LNCAP (cell line): ENCODE measurements around the gene MEN1.

Experiments
- TF ChIP-seq, protein P1 (sequence below): fragments of 450-650 bp; IDR thresholded peaks from 2 replicates; pipeline ENCODE4 v1.5.1; 2017; ENCODE audit warnings: mild to moderate bottlenecking

MEN1 gene

GRCh38 chr11:64799623-64800302 lies 10.6 kb downstream of the MEN1 start:
- TF ChIP-seq, protein P1, sequence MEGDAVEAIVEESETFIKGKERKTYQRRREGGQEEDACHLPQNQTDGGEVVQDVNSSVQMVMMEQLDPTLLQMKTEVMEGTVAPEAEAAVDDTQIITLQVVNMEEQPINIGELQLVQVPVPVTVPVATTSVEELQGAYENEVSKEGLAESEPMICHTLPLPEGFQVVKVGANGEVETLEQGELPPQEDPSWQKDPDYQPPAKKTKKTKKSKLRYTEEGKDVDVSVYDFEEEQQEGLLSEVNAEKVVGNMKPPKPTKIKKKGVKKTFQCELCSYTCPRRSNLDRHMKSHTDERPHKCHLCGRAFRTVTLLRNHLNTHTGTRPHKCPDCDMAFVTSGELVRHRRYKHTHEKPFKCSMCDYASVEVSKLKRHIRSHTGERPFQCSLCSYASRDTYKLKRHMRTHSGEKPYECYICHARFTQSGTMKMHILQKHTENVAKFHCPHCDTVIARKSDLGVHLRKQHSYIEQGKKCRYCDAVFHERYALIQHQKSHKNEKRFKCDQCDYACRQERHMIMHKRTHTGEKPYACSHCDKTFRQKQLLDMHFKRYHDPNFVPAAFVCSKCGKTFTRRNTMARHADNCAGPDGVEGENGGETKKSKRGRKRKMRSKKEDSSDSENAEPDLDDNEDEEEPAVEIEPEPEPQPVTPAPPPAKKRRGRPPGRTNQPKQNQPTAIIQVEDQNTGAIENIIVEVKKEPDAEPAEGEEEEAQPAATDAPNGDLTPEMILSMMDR, result no peak

DNA sequence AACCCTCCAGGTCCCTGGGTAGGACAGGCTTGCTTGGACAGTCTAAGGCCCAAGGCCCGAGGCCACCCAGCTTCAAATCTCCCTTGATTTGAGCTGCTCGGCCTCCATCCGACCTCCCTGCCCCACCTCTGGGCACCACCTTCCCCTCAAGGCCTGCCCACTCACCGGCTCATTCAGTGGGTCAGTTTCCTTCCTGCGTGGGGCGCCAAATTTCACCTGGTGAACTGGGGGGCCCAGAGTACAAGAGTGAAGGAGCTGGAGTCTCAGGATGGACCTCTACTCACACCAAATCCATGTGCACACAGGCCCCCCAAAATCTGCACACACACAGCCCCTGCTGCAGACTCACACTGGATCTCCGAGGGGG lies 11.1 kb downstream of the MEN1 start:
- TF ChIP-seq, protein P1, result no peak

- TF ChIP-seq, protein P1, result no peak
Observed at GRCh38 chr11:64796757-64797541, 13.4 kb downstream of the MEN1 start.

DNA sequence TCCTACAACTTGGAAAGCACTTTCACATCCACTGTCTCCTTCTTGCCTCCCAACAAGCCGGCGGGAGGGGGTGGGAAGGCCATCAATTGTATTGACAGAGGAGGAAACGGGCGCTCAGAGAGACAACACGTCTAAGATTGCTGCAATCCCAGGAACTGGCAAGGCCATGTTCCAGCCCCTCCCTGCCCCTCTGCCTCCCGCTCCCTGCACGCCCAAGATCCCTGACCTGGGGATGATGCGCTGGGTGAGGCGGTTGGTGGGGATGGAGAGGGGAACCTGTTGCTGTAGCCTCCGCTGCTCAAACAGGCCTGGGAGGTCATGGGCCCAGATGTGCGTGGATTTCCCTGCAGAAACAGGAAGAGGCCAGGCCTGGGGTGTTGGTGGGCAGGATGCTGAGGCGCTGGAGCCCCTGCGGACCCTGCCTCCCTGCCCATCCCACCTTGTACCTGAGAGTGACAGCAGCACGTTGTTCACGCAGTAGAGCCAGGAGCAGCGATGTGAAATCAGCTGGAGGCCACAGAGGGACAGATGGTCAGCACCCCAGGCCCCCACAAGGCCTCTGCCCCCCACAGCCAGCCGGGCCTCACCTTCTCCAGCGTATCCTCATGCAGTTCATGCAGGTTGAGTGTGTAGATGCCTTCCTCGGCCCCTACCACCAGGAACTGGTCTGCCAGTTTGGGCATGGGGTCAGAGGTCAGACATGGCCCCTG lies 14.1 kb downstream of the MEN1 start:
- TF ChIP-seq, protein P1, result no peak

GRCh38 chr11:64794526-64794925 lies 15.8 kb downstream of the MEN1 start:
- TF ChIP-seq, protein P1, result no peak

DNA sequence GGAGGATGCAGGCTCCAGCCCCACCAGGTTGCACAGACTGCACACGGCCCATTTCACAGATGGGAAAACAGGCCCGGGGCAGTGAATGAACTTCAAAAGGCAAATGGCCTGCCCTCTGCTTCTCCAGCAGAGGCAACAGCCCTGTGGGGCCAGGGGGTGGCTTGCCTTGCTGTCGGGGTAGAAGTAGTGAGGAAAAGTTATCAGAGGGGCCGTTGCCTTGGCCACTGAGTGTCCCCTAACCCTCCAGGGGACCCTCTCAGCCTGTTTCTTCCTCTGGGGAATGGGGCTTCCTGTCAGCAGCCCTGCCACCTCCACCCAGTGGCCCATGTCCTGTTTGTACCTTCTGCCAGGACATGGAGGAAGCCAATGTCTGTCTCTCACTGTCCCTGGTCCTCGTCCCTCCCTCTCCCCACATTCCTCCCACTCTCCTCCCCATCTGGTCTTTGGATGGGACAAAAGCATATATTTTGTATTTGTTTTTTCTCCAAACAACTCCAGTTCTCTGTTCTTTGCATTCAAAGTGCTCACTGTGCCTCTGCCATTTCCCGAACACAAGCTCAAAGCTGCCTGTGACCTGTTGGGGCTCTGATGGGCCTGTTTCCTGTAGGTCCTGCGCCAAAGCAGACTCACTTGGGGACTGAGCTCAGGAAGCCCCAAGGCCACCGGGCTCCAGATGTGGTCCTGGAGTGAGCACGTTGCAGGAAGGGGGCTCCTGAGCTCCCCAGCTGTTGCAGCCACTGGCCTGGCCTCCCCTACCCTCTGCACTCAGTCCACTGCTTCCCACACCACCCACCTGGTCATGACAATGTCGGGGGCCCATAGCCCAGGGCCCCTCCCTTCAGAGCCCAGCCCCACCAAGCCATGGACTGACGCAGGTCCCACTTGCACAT lies 16.8 kb downstream of the MEN1 start:
- TF ChIP-seq, protein P1, result no peak

GRCh38 chr11:64792482-64792881 lies 17.9 kb downstream of the MEN1 start:
- TF ChIP-seq, protein P1, result no peak
